K562 (cell line): ENCODE data around the gene PPM1F. TPM values are rescaled to one million over a fixed set of nuclear protein-coding genes. Genes with fewer than 3 reads are reported as not detected.

Source experiments
- DDX20 ChIP-seq: fragments of 450-650 bp; IDR thresholded peaks from 2 replicates; pipeline ENCODE4 v1.6.1; 2016; ENCODE audit warnings: missing genetic modification characterization, low read depth, mild to moderate bottlenecking, missing compliant biosample characterization, moderate library complexity
- E2F5 ChIP-seq: sonication (generic); formaldehyde crosslinking; IDR thresholded peaks from 2 replicates; pipeline ENCODE4 v1.8.0; 2022; ENCODE audit warnings: mild to moderate bottlenecking, missing genetic modification reagents
- GABPA ChIP-seq: fragments of 200-800 bp; sonication (Bioruptor generic); conservative IDR thresholded peaks from 2 replicates; pipeline ENCODE4 v1.6.1; 2016; ENCODE audit warnings: low read depth, missing genetic modification characterization, missing compliant biosample characterization
- MBD2 ChIP-seq: sonication (generic); IDR thresholded peaks from 2 replicates; pipeline ENCODE4 v1.6.1; 2016; ENCODE audit warnings: low read depth, borderline replicate concordance
- NR2C1 ChIP-seq, 2 experiments: fragments of 450-650 bp; IDR thresholded peaks; 2 replicates each; pipeline ENCODE4 v1.6.1; 2017; ENCODE audit warnings: mild to moderate bottlenecking in 2 of 2, antibody characterized with exemption in 1 of 2, inconsistent platforms in 1 of 2, missing compliant biosample characterization in 1 of 2, missing genetic modification characterization in 1 of 2
- RNF219 ChIP-seq: fragments of 250-450 bp; sonication (Bioruptor Pico); IDR thresholded peaks from 2 replicates; pipeline ENCODE4 v1.5.0; 2022; ENCODE audit warnings: mild to moderate bottlenecking
- SNRNP70 ChIP-seq: fragments of 200-400 bp; formaldehyde crosslinking; optimal IDR thresholded peaks from 2 replicates; pipeline ENCODE3; 2017; ENCODE audit warnings: low read depth, low read length
- SRSF3 ChIP-seq: fragments of 200-400 bp; formaldehyde crosslinking; IDR thresholded peaks from 2 replicates; pipeline ENCODE4 v1.6.1; 2016; ENCODE audit warnings: mild to moderate bottlenecking, low read length, moderate library complexity; ENCODE audit not compliant: insufficient read depth
- TAF7 ChIP-seq: fragments of 450-650 bp; IDR thresholded peaks from 2 replicates; pipeline ENCODE4 v1.6.1; 2016; ENCODE audit warnings: missing genetic modification characterization, missing compliant biosample characterization
- TCF15 ChIP-seq: fragments of 250-450 bp; sonication (Bioruptor Pico); IDR thresholded peaks from 2 replicates; pipeline ENCODE4 v1.8.0; 2022; ENCODE audit warnings: moderate library complexity, mild to moderate bottlenecking, inconsistent platforms
- TEAD4 ChIP-seq, 2 experiments: sonication (generic) in 1 of 2; formaldehyde crosslinking in 1 of 2; IDR thresholded peaks; 2 replicates each; pipeline versions ENCODE4 v1.6.1 to v1.8.0; 2012 to 2022; ENCODE audit warnings: borderline replicate concordance in 1 of 2, inconsistent platforms in 1 of 2, low read length in 1 of 2, mild to moderate bottlenecking in 1 of 2, missing genetic modification reagents in 1 of 2
- ZFP1 ChIP-seq: fragments of 450-650 bp; formaldehyde crosslinking; IDR thresholded peaks from 2 replicates; pipeline ENCODE4 v1.4.0; 2020; ENCODE audit warnings: mild to moderate bottlenecking, mixed read lengths
- ZNF133 ChIP-seq: fragments of 250-450 bp; sonication (Bioruptor Pico); IDR thresholded peaks from 2 replicates; pipeline ENCODE4 v1.4.0; 2020; ENCODE audit warnings: mild to moderate bottlenecking
- ZNF354B ChIP-seq: fragments of 250-450 bp; sonication (Bioruptor Pico); IDR thresholded peaks from 2 replicates; pipeline ENCODE4 v1.4.0; 2020
- ZNF436 ChIP-seq: fragments of 250-450, 450-650 bp; sonication (Bioruptor Pico); formaldehyde crosslinking; IDR thresholded peaks from 2 replicates; pipeline ENCODE4 v1.7.0; 2020; ENCODE audit warnings: mild to moderate bottlenecking
- ZSCAN32 ChIP-seq: fragments of 450-650 bp; formaldehyde crosslinking; IDR thresholded peaks from 2 replicates; pipeline ENCODE4 v1.4.0; 2020; ENCODE audit warnings: mild to moderate bottlenecking, moderate library complexity
- polyA plus RNA-seq, 8 experiments: library from polyadenylated mRNA; depleted of rRNA in 4 of 8; stranded (reverse) in 5 of 8; unstranded in 3 of 8; fragments of >200 nt; fragmentation: Nextera tagmentation in 2 of 8; fragmentation: Illumina TruSeq in 1 of 8; extraction: Ambion mirVana in 2 of 8; extraction: Trizol in 1 of 8; gene quantifications; 2 replicates each; pipeline versions ENCODE4 v1.2.1 to v1.2.3, GENCODE V29; 2011 to 2014; ENCODE audit warnings: inconsistent platforms in 1 of 8, missing spikeins in 1 of 8
- total RNA-seq, 7 experiments: library from RNA; depleted of rRNA in 6 of 7; stranded (reverse); fragments of >200 nt in 6 of 7; fragmentation: Illumina TruSeq in 2 of 7; extraction: Trizol in 2 of 7; gene quantifications; 2 replicates each; pipeline versions ENCODE4 v1.2.1 to v1.2.3, GENCODE V29; 2011 to 2021; ENCODE audit warnings: low replicate concordance in 1 of 7
- TF ChIP-seq, protein P1 (sequence below): fragments of 450-650 bp; formaldehyde crosslinking; IDR thresholded peaks from 2 replicates; pipeline ENCODE4 v1.4.0; 2022; ENCODE audit warnings: missing genetic modification characterization
- TF ChIP-seq, protein P2 (sequence below): IDR thresholded peaks from 2 replicates; pipeline ENCODE4 v1.6.1; 2014; ENCODE audit warnings: antibody characterized with exemption
- TF ChIP-seq, protein P3 (sequence below): fragments of 450-650 bp; IDR thresholded peaks from 2 replicates; pipeline ENCODE4 v1.6.1; 2018; ENCODE audit warnings: mild to moderate bottlenecking, low read depth; ENCODE audit not compliant: partially characterized antibody

Gene PPM1F
- total and polyA plus RNA-seq, 9 of the 15 experiments (the other 6 are each of a cell fraction or from before 2014, with no cell fraction given): 2.1 to 159 (median 64.0) TPM

DNA sequence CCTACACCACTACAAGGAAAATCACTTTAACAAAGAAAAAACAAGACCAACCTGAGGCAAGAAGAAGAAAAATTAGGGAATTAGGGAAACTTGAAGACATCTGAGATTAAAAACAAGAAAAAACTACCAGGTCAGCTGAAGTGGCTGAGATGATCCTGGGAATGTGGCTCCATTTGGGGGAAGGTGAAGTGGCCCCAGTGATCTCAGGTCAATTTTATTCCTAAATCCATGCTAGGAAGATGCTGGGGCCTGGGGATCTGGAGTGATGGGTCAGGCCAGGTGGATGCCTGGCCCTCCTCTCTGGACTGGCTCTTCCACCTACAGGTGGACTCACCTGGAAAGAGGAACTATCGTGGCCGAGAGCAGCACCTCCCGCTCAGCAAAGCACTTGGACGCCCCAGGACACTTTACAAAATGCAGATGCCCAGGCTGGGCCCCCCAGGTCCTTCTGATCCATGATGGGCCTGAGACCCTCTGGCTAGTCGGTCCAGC lies 23.3 kb upstream of the PPM1F start (continued):
- no peak for TF ChIP-seq NR2C1 (IDR thresholded peaks at IDR 0.05)
- TF ChIP-seq NR2C1 (tag; IDR thresholded peaks at IDR 0.05): no peak
- TF ChIP-seq, protein P1, sequence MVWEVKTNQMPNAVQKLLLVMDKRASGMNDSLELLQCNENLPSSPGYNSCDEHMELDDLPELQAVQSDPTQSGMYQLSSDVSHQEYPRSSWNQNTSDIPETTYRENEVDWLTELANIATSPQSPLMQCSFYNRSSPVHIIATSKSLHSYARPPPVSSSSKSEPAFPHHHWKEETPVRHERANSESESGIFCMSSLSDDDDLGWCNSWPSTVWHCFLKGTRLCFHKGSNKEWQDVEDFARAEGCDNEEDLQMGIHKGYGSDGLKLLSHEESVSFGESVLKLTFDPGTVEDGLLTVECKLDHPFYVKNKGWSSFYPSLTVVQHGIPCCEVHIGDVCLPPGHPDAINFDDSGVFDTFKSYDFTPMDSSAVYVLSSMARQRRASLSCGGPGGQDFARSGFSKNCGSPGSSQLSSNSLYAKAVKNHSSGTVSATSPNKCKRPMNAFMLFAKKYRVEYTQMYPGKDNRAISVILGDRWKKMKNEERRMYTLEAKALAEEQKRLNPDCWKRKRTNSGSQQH (CRISPR knock-in tag): peak; percentile 91
- no peak for TF ChIP-seq SNRNP70
- TF ChIP-seq ZNF133 (CRISPR knock-in tag): 0 out of 2 replicates have a peak, but pooled peaks have one; percentile 6
- TF ChIP-seq DDX20 (tag): no peak
- 0 out of 2 replicates have a peak, but pooled peaks have one; percentile 49 for TF ChIP-seq TCF15 (CRISPR knock-in tag)
- TF ChIP-seq ZNF354B: 0 out of 2 replicates have a peak, but pooled peaks have one; percentile 21
- no peak for TF ChIP-seq MBD2
- TF ChIP-seq ZSCAN32: 0 out of 2 replicates have a peak, but pooled peaks have one; percentile 16
- 0 out of 2 replicates have a peak, but pooled peaks have one; percentile 13 for TF ChIP-seq ZNF436
- TF ChIP-seq GABPA (tag): no peak
- TF ChIP-seq TAF7: no peak
- peak; percentile 5; the same call in 1 of the 2 replicates for TF ChIP-seq ZFP1
- peak; percentile 60; the same call in 1 of the 2 replicates for TF ChIP-seq SRSF3
- TF ChIP-seq, protein P2, sequence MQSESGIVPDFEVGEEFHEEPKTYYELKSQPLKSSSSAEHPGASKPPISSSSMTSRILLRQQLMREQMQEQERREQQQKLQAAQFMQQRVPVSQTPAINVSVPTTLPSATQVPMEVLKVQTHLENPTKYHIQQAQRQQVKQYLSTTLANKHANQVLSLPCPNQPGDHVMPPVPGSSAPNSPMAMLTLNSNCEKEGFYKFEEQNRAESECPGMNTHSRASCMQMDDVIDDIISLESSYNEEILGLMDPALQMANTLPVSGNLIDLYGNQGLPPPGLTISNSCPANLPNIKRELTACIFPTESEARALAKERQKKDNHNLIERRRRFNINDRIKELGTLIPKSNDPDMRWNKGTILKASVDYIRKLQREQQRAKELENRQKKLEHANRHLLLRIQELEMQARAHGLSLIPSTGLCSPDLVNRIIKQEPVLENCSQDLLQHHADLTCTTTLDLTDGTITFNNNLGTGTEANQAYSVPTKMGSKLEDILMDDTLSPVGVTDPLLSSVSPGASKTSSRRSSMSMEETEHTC: no peak
- TF ChIP-seq, protein P3, sequence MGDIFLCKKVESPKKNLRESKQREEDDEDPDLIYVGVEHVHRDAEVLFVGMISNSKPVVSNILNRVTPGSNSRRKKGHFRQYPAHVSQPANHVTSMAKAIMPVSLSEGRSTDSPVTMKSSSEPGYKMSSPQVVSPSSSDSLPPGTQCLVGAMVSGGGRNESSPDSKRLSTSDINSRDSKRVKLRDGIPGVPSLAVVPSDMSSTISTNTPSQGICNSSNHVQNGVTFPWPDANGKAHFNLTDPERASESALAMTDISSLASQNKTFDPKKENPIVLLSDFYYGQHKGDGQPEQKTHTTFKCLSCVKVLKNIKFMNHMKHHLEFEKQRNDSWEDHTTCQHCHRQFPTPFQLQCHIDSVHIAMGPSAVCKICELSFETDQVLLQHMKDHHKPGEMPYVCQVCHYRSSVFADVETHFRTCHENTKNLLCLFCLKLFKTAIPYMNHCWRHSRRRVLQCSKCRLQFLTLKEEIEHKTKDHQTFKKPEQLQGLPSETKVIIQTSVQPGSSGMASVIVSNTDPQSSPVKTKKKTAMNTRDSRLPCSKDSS: no peak
- TF ChIP-seq TEAD4 (IDR thresholded peaks at IDR 0.05; ENCODE audit: low read length): no peak
- TF ChIP-seq TEAD4 (CRISPR knock-in tag; IDR thresholded peaks at IDR 0.05; ENCODE audit: borderline replicate concordance): no peak
- TF ChIP-seq RNF219 (CRISPR knock-in tag): no peak
- no peak for TF ChIP-seq E2F5 (CRISPR knock-in tag)
